Ishikawa (cell line): ENCODE data around the gene RPAIN.

Experiments used
- CEBPB ChIP-seq: IDR thresholded peaks from 2 replicates; pipeline ENCODE4 v1.6.1; 2012
- CREB1 ChIP-seq: IDR thresholded peaks from 2 replicates; pipeline ENCODE4 v1.6.1; 2012; ENCODE audit warnings: low read depth
- EGR1 ChIP-seq: IDR thresholded peaks from 2 replicates; pipeline ENCODE4 v1.6.1; 2012
- EP300 ChIP-seq: IDR thresholded peaks from 2 replicates; pipeline ENCODE4 v1.6.1; 2012; ENCODE audit warnings: borderline replicate concordance
- FOXM1 ChIP-seq: IDR thresholded peaks from 2 replicates; pipeline ENCODE4 v1.6.1; 2012; ENCODE audit warnings: low read depth, borderline replicate concordance
- MAX ChIP-seq: IDR thresholded peaks from 2 replicates; pipeline ENCODE4 v1.6.1; 2012
- NFIC ChIP-seq: IDR thresholded peaks from 2 replicates; pipeline ENCODE4 v1.6.1; 2012
- RAD21 ChIP-seq: IDR thresholded peaks from 2 replicates; pipeline ENCODE4 v1.6.1; 2012; ENCODE audit warnings: low read depth
- REST ChIP-seq: IDR thresholded peaks from 2 replicates; pipeline ENCODE4 v1.6.1; 2012; ENCODE audit warnings: low read depth, mild to moderate bottlenecking
- TAF1 ChIP-seq: IDR thresholded peaks from 2 replicates; pipeline ENCODE4 v1.6.1; 2012; ENCODE audit warnings: low read depth, mild to moderate bottlenecking
- TCF12 ChIP-seq: IDR thresholded peaks from 2 replicates; pipeline ENCODE4 v1.6.1; 2012; ENCODE audit warnings: low read depth
- USF1 ChIP-seq: IDR thresholded peaks from 2 replicates; pipeline ENCODE4 v1.6.1; 2012
- YY1 ChIP-seq: IDR thresholded peaks from 2 replicates; pipeline ENCODE4 v1.6.1; 2012; ENCODE audit warnings: low read depth
- ZBTB7A ChIP-seq: IDR thresholded peaks from 2 replicates; pipeline ENCODE4 v1.6.1; 2012; ENCODE audit warnings: low read depth

- TF ChIP-seq CREB1: no peak
- no peak for TF ChIP-seq EP300
- no peak for TF ChIP-seq NFIC
- no peak for TF ChIP-seq MAX
- no peak for TF ChIP-seq YY1
- TF ChIP-seq CEBPB: no peak
- no peak for TF ChIP-seq RAD21
- no peak for TF ChIP-seq FOXM1
- no peak for TF ChIP-seq USF1
- TF ChIP-seq TAF1: no peak
- no peak for TF ChIP-seq TCF12
- no peak for TF ChIP-seq REST
- TF ChIP-seq EGR1: no peak
- TF ChIP-seq ZBTB7A: no peak
Measured at GRCh38 chr17:5473906-5474305, 53.9 kb downstream of the RPAIN start.
